Ovary (tissue), 9 donors: Measurements from ENCODE around the gene TGFB1. TPM values are rescaled to one million over a fixed set of nuclear protein-coding genes. Genes with fewer than 3 reads are reported as not detected.

Experiments used
- DNase-seq, 5 donors: peaks; one replicate each; pipeline ENCODE4 v3.0.0-alpha.2; 2019 to 2020
- H3K27ac ChIP-seq, 2 donors: fragments of 200-600 bp; one replicate each; pipeline versions ENCODE4 v1.5.1 to v1.8.0; 2019 to 2022
- H3K27me3 ChIP-seq: fragments of 200-600 bp; one replicate; pipeline ENCODE4 v1.8.0; 2022
- H3K36me3 ChIP-seq: fragments of 200-600 bp; sonication (generic); one replicate; pipeline ENCODE4 v1.5.1; 2019
- H3K4me1 ChIP-seq: one replicate; pipeline ENCODE4 v1.8.1; 2013; ENCODE audit warnings: mild to moderate bottlenecking, moderate library complexity; ENCODE audit not compliant: insufficient read depth
- H3K4me3 ChIP-seq: fragments of 200-600 bp; sonication (generic); one replicate; pipeline ENCODE4 v1.5.1; 2017
- H3K9me3 ChIP-seq, 2 donors: fragments of 200-600 bp in 1 of 2; sonication (generic) in 1 of 2; one replicate each; pipeline versions ENCODE4 v1.5.1 to v1.8.1; 2013 to 2019; ENCODE audit warnings: mild to moderate bottlenecking in 1 of 2, moderate library complexity in 1 of 2
- CTCF ChIP-seq, 3 donors: fragments of 450-650 bp in 2 of 3; fragments of 200-600 bp in 1 of 3; IDR thresholded peaks; one replicate each; pipeline versions ENCODE4 v1.5.1 to v1.8.0; 2016 to 2022; ENCODE audit warnings: antibody characterized with exemption in 3 of 3, mild to moderate bottlenecking in 1 of 3
- EP300 ChIP-seq: sonication (generic); formaldehyde crosslinking; IDR thresholded peaks from one replicate; pipeline ENCODE4 v1.6.1; 2017; ENCODE audit warnings: antibody characterized with exemption
- POLR2A ChIP-seq: fragments of 450-650 bp; IDR thresholded peaks from one replicate; pipeline ENCODE4 v1.6.1; 2017; ENCODE audit warnings: antibody characterized with exemption, mild to moderate bottlenecking, moderate library complexity
- WGBS, 3 donors: extraction: QIAGEN DNeasy Blood & Tissue Kit in 1 of 3; methylation state at CpG; one replicate each; pipeline versions ENCODE4 v1.1.5 to v1.1.7; 2013 to 2017; 5-methylcytosine and 5-hydroxymethylcytosine counted together
- intact Hi-C, 4 donors: fragments of 100-400 bp; cut with DNase I; formaldehyde crosslinking; loops; one replicate each; pipeline versions ENCODE4 v1.11.0 to v1.15.1; 2022 to 2023
- polyA plus RNA-seq, 2 donors: library from polyadenylated mRNA; stranded (reverse); fragments of 200-250 nt in 1 of 2; fragments of 350-450 nt in 1 of 2; fragmentation: Illumina TruSeq in 1 of 2; extraction: RNeasy Lipid Tissue Mini Kit (QIAGEN cat#74804) in 1 of 2; gene quantifications; one replicate each; pipeline ENCODE4 v1.2.3, GENCODE V29; 2013 to 2014
- total RNA-seq, 7 donors: library from RNA; depleted of rRNA in 2 of 7; stranded (reverse); fragments of >200 nt in 2 of 7; fragmentation: NEBNext Ultra II Directional in 3 of 7; extraction: Animal tissue kit (Norgen Biotek cat#: 25700) in 3 of 7; gene quantifications; one replicate each; pipeline versions ENCODE4 v1.1.0 to v1.2.4, GENCODE V29; 2016 to 2023
- donor health status: DM: no; HTN: no; CAD: no; lungs with moderate emphysema.
- donor health status: DM: no; HTN: no; CAD: no.
- donor health status: Bipolar disorder and iron deficiency.
- donor health status: DM: yes; HTN: yes; CAD: no.
- donor health status: DM: no; HTN: no; CAD: no.
- donor health status: DM: yes; HTN: yes; CAD: no.

TGFB1 gene
- total and polyA plus RNA-seq, 9 donors, result 9.1 to 31.8 (median 20.8) TPM

DNA sequence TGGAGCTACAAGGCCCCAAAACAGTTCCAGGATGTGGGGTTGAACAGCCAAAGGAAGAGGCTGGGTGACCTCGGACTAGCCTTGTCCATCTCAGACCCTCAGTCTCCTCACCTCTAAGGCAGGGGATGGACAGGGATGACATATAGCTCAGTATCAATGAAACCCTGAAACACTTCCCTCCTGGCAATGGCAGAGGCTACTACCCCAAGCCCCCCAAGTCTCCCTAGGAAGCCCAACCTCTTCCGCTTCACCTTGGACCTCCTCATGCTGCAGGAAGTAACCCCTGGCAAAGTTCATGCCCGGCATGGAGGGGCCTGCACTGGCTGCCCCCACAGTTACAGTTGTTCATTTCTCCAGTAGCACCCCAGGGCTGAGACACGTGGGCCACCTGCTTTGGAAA is 33.2 kb downstream of the TGFB1 start:
- no peak overlapping the region for H3K4me3 ChIP-seq
- H3K36me3 ChIP-seq, result no peaks in the 10 kb centered on the region
- intact Hi-C loops, result loop anchor here in 1 of 4 donors (10.0 kb wide), 1 partner anchor 114 kb away; the partner anchor contains the start of gene DMAC2
- H3K9me3 ChIP-seq, result no peaks in the 10 kb centered on the region
- WGBS, 3 donors, result 83 to 89% (median 87%) methylated on average over 4 of the region's 4 CpGs
- no peak for TF ChIP-seq CTCF (IDR thresholded peaks at IDR 0.05)
- no peak for TF ChIP-seq EP300
- TF ChIP-seq POLR2A, result no peak
- H3K4me1 ChIP-seq, result peaks cover 30% of the 10 kb centered on the region
- no peak overlapping the region for H3K27ac ChIP-seq
- no peaks in the 10 kb centered on the region for H3K27me3 ChIP-seq
- DNase-seq, result no peak

DNA sequence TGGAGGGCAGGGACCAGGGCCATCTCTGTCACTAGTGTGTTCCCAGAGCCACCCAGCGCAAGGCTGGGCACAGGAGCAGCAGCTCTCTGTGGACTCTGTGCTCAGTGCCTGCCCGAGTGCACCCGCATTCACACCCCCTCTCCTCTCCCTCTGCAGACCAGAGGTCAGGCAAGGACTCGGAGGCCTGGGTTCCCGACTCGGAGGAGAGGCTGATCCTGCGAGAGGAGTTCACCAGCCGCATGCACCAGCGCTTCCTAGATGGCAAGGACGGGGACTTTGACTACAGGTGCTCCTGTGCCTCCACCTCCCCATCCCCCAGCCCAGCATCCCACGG is 33.6 kb downstream of the TGFB1 start:
- TF ChIP-seq POLR2A, result no peak
- no peak for TF ChIP-seq EP300
- no peak for TF ChIP-seq CTCF (IDR thresholded peaks at IDR 0.05)
- 86 to 89% (median 86%) methylated on average over 11 of the region's 11 CpGs for WGBS, 3 donors
- peaks cover 29% of the 10 kb centered on the region for H3K4me1 ChIP-seq
- no peaks in the 10 kb centered on the region for H3K9me3 ChIP-seq
- no peak for DNase-seq
- H3K27ac ChIP-seq, result no peak overlapping the region
- intact Hi-C loops, result loop anchor here in 1 of 4 donors (10.0 kb wide), 1 partner anchor 115 kb away; the partner anchor contains the start of gene DMAC2
- no peak overlapping the region for H3K4me3 ChIP-seq
- H3K27me3 ChIP-seq, result no peaks in the 10 kb centered on the region
- H3K36me3 ChIP-seq, result no peaks in the 10 kb centered on the region

GRCh38 chr19:41319500-41320184 is 34.1 kb downstream of the TGFB1 start:
- H3K36me3 ChIP-seq, result no peaks in the 10 kb centered on the region
- H3K27ac ChIP-seq, result no peak overlapping the region
- H3K4me1 ChIP-seq, result peaks cover 26% of the 10 kb centered on the region
- whole genome bisulfite sequencing, 3 donors, result 82 to 89% (median 82%) methylated on average over 19 to 20 of the region's 20 CpGs
- intact Hi-C loops, result loop anchor here in 1 of 4 donors (10.0 kb wide), 1 partner anchor 115 kb away; the partner anchor contains the start of gene DMAC2
- H3K27me3 ChIP-seq, result no peaks in the 10 kb centered on the region
- no peaks in the 10 kb centered on the region for H3K9me3 ChIP-seq
- no peak overlapping the region for H3K4me3 ChIP-seq
- DNase-seq, result no peak
- TF ChIP-seq CTCF (IDR thresholded peaks at IDR 0.05) (no peak), POLR2A (no peak), EP300 (no peak)

DNA sequence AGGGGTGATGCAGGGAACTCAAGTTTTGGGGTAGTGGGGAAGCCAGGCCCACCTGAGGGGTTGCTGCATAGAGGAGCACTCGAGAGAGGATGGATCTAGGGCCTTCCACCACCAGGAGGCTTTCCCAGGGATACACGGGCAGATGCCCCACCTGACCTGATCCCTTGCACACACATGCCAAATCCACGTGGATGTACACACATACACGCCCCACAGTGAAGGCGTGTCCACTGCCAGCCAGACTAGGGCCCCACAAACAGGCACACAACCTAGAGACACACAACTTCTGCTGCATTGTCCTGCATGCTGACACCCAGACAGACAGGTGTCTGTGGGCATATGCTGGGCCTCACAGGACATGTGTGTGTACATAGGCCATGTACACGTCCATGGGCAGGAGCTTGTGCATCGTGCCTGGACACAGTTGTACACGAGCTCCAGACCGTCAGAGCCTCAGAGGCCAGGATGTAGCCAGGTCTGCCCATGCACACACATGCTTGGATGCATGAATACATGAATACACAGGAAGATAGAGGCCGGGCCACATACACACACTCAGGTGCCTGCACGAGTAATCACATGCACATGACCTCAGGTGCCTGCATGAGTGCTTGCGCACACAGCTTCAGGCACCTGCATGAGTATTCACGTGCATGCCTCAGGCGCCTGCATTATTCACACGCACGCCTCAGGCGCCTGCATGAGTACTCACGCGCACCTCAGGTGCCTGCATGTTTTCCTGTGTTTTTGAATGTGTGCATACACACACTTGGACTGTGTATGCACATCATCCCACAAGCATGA is 34.8 kb downstream of the TGFB1 start:
- Histone ChIP-seq H3K4me3 (no peak overlapping the region), H3K36me3 (no peaks in the 10 kb centered on the region), H3K4me1 (peaks cover 18% of the 10 kb centered on the region), H3K27ac (no peak overlapping the region), H3K9me3 (no peaks in the 10 kb centered on the region), H3K27me3 (no peaks in the 10 kb centered on the region)
- TF ChIP-seq EP300 (no peak), POLR2A (no peak), CTCF (IDR thresholded peaks at IDR 0.05) (no peak)
- DNase-seq, result no peak
- intact Hi-C loops, result no loop called here
- WGBS, 3 donors, result 77 to 84% (median 81%) methylated on average over 19 of the region's 19 CpGs
